Endodermal cell (in vitro differentiated cells): ENCODE results near the gene CCDC150. TPM values are rescaled to one million over a fixed set of nuclear protein-coding genes. Genes with fewer than 3 reads are reported as not detected.
A peak's percentile ranks its signal among the peaks of the same experiment; 100 is the strongest.

Experiments used
- DNase-seq: peaks from one replicate; pipeline ENCODE4 v3.0.0-alpha.2; 2017
- H3K27ac ChIP-seq: 2 replicates; pipeline ENCODE4 v1.5.1; 2013; ENCODE audit warnings: mild to moderate bottlenecking, low read depth, low read length, moderate library complexity
- H3K27me3 ChIP-seq: 2 replicates; pipeline ENCODE4 v1.6.1; 2013; ENCODE audit warnings: mild to moderate bottlenecking, low read length, moderate library complexity; ENCODE audit not compliant: insufficient read depth, control insufficient read depth, poor library complexity, severe bottlenecking
- H3K36me3 ChIP-seq: 2 replicates; pipeline ENCODE4 v1.7.0; 2013; ENCODE audit warnings: mild to moderate bottlenecking, low read length, moderate library complexity; ENCODE audit not compliant: control insufficient read depth, insufficient read depth
- H3K4me1 ChIP-seq: one replicate; pipeline ENCODE4 v1.7.0; 2013; ENCODE audit warnings: low read length; ENCODE audit not compliant: control insufficient read depth, insufficient read depth
- H3K4me3 ChIP-seq: 2 replicates; pipeline ENCODE4 v1.5.1; 2013; ENCODE audit warnings: mild to moderate bottlenecking, low read length, moderate library complexity
- H3K9ac ChIP-seq: 2 replicates; pipeline ENCODE4 v1.6.1; 2013; ENCODE audit warnings: mild to moderate bottlenecking, low read length, moderate library complexity; ENCODE audit not compliant: poor library complexity, severe bottlenecking; ENCODE audit errors: extremely low read depth
- H3K9me3 ChIP-seq: 2 replicates; pipeline ENCODE4 v1.6.1; 2013; ENCODE audit warnings: mild to moderate bottlenecking, low read length, moderate library complexity; ENCODE audit not compliant: control insufficient read depth
- H3K27ac Mint-ChIP-seq: 2 replicates; pipeline ENCODE4 v1.8.0; 2020; ENCODE audit warnings: mixed read lengths
- H3K27me3 Mint-ChIP-seq: 2 replicates; pipeline ENCODE4 v1.8.0; 2021; ENCODE audit warnings: mild to moderate bottlenecking, mixed read lengths; ENCODE audit not compliant: insufficient read depth
- H3K36me3 Mint-ChIP-seq: 2 replicates; pipeline ENCODE4 v1.8.0; 2020; ENCODE audit warnings: low read depth, mixed read lengths
- H3K4me1 Mint-ChIP-seq: 2 replicates; pipeline ENCODE4 v1.8.0; 2020; ENCODE audit warnings: mixed read lengths
- H3K4me3 Mint-ChIP-seq: 2 replicates; pipeline ENCODE4 v1.8.0; 2020; ENCODE audit warnings: mild to moderate bottlenecking, moderate library complexity, mixed read lengths
- H3K9me3 Mint-ChIP-seq: 2 replicates; pipeline ENCODE4 v1.8.0; 2020; ENCODE audit warnings: mild to moderate bottlenecking, mixed read lengths
- WGBS, 2 experiments: methylation state at CpG; one replicate each; pipeline versions ENCODE4 v1.1.5 to v1.1.7; 2013; ENCODE audit warnings: missing lambda C conversion rate in 2 of 2, mixed read lengths in 1 of 2; ENCODE audit not compliant: insufficient coverage in 1 of 2, insufficient read length in 1 of 2; 5-methylcytosine and 5-hydroxymethylcytosine counted together
- total RNA-seq, 2 donors: library from RNA; stranded (reverse); fragmentation: NEBNext Ultra II Directional in 1 of 2; extraction: Animal tissue kit (Norgen Biotek cat#: 25700) in 1 of 2; gene quantifications; 2 replicates in 1 of 2; 3 replicates in 1 of 2; pipeline ENCODE4 v1.2.1, GENCODE V29; 2021
- TF ChIP-seq, protein P1 (sequence below): fragments of 200-600 bp; sonication (generic); conservative IDR thresholded peaks from 2 replicates; pipeline ENCODE4 v1.5.0; 2021; ENCODE audit warnings: antibody characterized with exemption, mild to moderate bottlenecking

CCDC150 gene
- total RNA-seq, 2 donors from 2014 or later: 25.4 to 42.9 TPM

DNA sequence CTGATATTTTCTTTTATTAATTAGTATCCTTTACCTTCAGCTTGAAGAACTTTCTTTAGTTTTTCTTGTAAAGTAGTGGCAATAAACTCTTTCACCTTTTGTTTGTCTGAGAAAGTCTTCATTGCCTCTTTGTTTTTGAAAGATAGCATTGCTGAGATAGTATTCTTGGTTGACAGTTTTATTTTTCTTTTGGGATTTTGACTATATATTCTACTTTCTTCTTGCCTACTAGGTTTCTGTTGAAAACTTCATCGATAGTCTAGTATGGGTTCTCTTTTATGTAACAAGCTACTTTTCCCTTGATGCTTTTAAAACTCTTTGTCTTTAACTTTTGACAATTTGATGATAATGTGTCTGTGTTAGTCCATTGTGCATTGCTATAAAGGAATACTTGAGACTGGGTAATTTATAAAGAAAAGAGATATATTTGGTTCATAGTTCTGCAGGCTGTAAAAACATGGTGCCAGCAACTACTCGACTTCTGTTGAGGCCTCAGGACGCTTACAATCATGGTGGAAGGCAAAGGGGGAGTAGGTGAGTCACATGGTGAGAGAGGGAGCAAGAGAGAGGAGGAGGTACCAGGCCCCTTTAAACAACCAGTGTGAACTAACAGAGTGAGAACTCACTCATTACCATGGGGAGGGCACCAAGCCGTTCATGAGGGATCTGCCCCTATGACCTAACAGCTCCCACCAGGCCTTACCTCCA is 12.0 kb downstream of the CCDC150 start:
- Histone ChIP-seq H3K9me3 (peaks cover 63% of the 10 kb centered on the region), H3K27me3 (no peaks in the 10 kb centered on the region), H3K9ac (no peak overlapping the region), H3K4me1 (no peaks in the 10 kb centered on the region), H3K36me3 (peaks cover 17% of the 10 kb centered on the region), H3K4me3 (peak overlapping the region; percentile 19), H3K27ac (no peak overlapping the region)
- Mint-ChIP-seq H3K4me3 (no peak overlapping the region), H3K27me3 (no peaks in the 10 kb centered on the region), H3K27ac (no peak overlapping the region), H3K4me1 (no peaks in the 10 kb centered on the region), H3K9me3 (peaks cover 63% of the 10 kb centered on the region), H3K36me3 (peaks cover 65% of the 10 kb centered on the region)
- 83 to 85% methylated on average over 3 to 4 of the region's 4 CpGs for WGBS, 2 experiments
- DNase-seq: no peak
- TF ChIP-seq, protein P1, sequence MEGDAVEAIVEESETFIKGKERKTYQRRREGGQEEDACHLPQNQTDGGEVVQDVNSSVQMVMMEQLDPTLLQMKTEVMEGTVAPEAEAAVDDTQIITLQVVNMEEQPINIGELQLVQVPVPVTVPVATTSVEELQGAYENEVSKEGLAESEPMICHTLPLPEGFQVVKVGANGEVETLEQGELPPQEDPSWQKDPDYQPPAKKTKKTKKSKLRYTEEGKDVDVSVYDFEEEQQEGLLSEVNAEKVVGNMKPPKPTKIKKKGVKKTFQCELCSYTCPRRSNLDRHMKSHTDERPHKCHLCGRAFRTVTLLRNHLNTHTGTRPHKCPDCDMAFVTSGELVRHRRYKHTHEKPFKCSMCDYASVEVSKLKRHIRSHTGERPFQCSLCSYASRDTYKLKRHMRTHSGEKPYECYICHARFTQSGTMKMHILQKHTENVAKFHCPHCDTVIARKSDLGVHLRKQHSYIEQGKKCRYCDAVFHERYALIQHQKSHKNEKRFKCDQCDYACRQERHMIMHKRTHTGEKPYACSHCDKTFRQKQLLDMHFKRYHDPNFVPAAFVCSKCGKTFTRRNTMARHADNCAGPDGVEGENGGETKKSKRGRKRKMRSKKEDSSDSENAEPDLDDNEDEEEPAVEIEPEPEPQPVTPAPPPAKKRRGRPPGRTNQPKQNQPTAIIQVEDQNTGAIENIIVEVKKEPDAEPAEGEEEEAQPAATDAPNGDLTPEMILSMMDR: no peak

DNA sequence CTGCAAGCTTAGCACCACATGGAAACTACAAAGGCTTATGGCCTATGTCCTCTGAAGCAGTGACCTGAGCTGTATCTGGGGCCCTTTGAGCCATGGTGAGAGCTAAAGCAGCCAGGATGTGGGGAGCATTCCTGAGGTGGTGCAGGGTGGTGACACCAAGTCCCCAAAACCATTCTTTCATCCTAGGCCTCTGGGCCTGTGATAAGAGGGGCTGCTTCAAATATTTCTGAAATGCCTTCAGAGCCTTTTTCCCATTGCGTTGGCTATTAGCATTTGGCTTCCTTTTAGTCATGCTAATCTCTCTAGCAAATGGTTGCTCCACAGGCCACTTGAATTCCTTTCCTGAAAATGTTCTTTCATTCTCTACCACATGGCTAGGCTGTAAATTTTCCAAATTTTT is 13.4 kb downstream of the CCDC150 start:
- no peaks in the 10 kb centered on the region for H3K4me1 Mint-ChIP-seq
- H3K27ac ChIP-seq: no peak overlapping the region
- WGBS, 2 experiments: 85 to 89% methylated on average over 1 of the region's 1 CpG
- no peaks in the 10 kb centered on the region for H3K27me3 ChIP-seq
- TF ChIP-seq, protein P1: no peak
- peaks cover 17% of the 10 kb centered on the region for H3K36me3 ChIP-seq
- no peak overlapping the region for H3K4me3 Mint-ChIP-seq
- peak overlapping the region; percentile 11 for H3K4me3 ChIP-seq
- H3K9ac ChIP-seq: no peak overlapping the region
- H3K27ac Mint-ChIP-seq: no peak overlapping the region
- no peaks in the 10 kb centered on the region for H3K27me3 Mint-ChIP-seq
- H3K9me3 ChIP-seq: peaks cover 61% of the 10 kb centered on the region
- peaks cover 62% of the 10 kb centered on the region for H3K9me3 Mint-ChIP-seq
- peaks cover 70% of the 10 kb centered on the region for H3K36me3 Mint-ChIP-seq
- DNase-seq: no peak
- no peaks in the 10 kb centered on the region for H3K4me1 ChIP-seq

DNA sequence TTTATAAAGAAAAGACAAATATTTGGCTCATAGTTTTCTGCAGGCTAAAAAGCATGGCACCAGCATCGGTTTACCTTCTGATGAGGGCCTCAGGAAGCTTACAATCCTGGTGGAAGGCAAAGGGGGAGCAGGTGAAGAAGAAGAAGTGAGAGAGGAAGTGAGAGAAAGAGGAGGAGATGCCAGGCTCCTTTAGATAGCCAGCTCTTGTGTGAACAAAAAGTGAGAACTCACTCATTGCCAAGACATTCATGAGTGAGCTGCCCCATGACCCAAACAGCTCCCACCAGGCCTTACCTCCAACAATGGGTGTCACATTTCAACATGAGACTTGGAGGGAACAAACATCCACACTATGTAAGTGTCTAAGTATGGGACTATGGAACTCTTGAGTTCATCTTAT is 14.3 kb downstream of the CCDC150 start:
- H3K4me3 ChIP-seq: no peak overlapping the region
- peaks cover 53% of the 10 kb centered on the region for H3K9me3 Mint-ChIP-seq
- no peaks in the 10 kb centered on the region for H3K27me3 ChIP-seq
- peaks cover 52% of the 10 kb centered on the region for H3K9me3 ChIP-seq
- peaks cover 17% of the 10 kb centered on the region for H3K36me3 ChIP-seq
- no peak for DNase-seq
- H3K27ac Mint-ChIP-seq: no peak overlapping the region
- H3K27ac ChIP-seq: no peak overlapping the region
- no peaks in the 10 kb centered on the region for H3K27me3 Mint-ChIP-seq
- no peak overlapping the region for H3K4me3 Mint-ChIP-seq
- no peak overlapping the region for H3K9ac ChIP-seq
- no peaks in the 10 kb centered on the region for H3K4me1 ChIP-seq
- H3K4me1 Mint-ChIP-seq: no peaks in the 10 kb centered on the region
- TF ChIP-seq, protein P1: no peak
- peaks cover 62% of the 10 kb centered on the region for H3K36me3 Mint-ChIP-seq
- 91 to 100% methylated on average over 1 of the region's 1 CpG for WGBS, 2 experiments
